ENCODE measurements around the gene DNAJB11.

Gene DNAJB11

DNA sequence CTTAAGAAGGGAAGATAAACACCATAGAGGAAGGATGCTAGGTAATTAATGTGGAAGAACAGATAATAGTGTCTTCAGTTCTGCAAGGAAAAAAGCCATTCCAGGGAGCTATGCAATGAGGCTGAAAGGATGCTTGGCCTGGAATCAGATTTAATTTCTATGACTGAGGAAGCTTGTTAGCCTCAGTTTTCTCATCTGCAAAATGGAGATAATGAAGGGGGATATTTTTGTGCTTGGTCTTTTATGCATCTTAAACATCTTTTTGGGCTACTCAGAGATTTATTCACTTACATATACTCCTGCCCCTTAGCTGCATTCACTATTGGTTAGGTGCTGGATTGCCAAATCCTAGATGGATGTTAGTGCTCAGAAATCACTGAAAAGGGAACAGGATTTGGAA lies 16.7 kb downstream of the DNAJB11 start:
- no peak overlapping the region for H3K4me3 ChIP-seq (ENCODE audit: control insufficient read depth, low read depth, low read length)
- DNase-seq (ENCODE audit: low read depth), result no peak
- TF ChIP-seq, protein P1, sequence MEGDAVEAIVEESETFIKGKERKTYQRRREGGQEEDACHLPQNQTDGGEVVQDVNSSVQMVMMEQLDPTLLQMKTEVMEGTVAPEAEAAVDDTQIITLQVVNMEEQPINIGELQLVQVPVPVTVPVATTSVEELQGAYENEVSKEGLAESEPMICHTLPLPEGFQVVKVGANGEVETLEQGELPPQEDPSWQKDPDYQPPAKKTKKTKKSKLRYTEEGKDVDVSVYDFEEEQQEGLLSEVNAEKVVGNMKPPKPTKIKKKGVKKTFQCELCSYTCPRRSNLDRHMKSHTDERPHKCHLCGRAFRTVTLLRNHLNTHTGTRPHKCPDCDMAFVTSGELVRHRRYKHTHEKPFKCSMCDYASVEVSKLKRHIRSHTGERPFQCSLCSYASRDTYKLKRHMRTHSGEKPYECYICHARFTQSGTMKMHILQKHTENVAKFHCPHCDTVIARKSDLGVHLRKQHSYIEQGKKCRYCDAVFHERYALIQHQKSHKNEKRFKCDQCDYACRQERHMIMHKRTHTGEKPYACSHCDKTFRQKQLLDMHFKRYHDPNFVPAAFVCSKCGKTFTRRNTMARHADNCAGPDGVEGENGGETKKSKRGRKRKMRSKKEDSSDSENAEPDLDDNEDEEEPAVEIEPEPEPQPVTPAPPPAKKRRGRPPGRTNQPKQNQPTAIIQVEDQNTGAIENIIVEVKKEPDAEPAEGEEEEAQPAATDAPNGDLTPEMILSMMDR (IDR thresholded peaks at IDR 0.05; ENCODE audit: control insufficient read depth, insufficient read depth, low read depth, low read length, missing control alignments), result no peak

DNA sequence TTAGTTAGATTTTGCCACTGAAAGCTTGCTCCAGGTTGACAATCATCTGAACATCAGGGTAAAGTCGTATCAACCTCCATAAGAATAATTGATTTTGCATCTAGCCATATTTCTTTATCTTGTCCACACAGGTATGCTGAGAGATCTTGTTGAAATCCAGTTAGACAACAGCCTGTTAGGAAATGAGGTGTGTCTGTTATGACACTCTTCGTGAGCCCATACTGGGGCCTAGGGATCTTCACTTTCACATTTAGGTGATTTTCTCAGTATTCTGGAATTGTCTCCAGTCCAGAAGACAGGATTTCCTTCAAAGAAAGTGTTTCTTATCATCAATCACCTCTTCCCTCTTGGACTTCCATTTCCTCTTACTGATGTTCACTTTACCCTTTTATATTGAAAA lies 18.1 kb downstream of the DNAJB11 start:
- no peak overlapping the region for H3K4me3 ChIP-seq (ENCODE audit: control insufficient read depth, low read depth, low read length)
- no peak for DNase-seq (ENCODE audit: low read depth)
- TF ChIP-seq, protein P1 (IDR thresholded peaks at IDR 0.05; ENCODE audit: control insufficient read depth, insufficient read depth, low read depth, low read length, missing control alignments), result no peak

DNA sequence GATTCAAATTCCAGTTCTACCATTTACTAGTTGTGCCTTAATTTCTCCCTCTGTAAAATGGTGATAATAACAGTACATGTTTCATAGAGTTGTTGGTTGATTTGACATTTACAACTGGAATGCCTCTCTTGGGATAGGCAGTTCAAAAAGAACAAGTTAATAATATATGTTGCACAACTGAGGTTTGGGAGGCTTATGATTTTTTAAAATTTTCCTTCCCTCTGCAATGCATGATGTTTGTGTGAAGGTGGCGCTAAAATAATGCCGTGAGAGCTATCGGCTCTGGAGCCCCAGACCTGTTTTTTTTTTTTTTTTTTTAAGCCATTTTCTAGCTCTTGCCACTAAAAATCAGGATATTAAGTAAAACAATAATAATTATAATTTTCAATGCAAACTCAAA lies 18.6 kb downstream of the DNAJB11 start:
- H3K4me3 ChIP-seq (ENCODE audit: control insufficient read depth, low read depth, low read length), result no peak overlapping the region
- DNase-seq (ENCODE audit: low read depth), result no peak
- TF ChIP-seq, protein P1 (IDR thresholded peaks at IDR 0.05; ENCODE audit: control insufficient read depth, insufficient read depth, low read depth, low read length, missing control alignments), result no peak

DNA sequence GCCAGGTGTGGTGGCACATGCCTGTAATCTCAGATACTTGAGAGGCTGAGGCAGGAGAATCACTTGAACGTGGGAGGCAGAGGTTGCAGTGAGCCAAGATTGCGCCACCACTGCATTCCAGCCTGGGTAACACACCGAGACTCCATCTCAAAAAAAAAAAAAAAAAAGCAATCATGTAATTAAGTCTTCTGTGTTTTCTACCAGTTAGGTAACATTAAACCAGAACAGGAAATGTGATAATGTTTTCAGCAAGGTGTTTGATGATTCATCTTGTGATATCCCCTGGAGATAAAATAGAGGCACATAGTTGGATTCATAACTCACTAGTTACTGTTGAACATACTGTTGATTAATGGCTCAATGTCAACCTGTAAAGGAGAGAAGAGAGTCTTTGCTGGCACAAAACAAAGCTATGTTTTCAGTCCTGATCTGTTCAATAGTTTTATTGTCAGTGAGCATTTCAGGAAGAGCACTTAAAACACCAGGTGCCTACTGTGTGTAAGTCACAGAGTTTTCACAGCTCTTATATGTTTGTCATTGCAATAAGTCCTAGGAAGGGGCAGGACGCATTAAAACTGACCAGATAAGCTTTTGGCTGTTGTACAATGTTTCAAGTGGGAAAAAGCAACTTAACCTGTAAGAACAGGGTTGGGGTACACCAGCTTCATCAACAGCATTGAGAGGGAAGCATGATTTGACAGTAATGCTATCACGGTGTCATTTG lies 19.5 kb downstream of the DNAJB11 start:
- TF ChIP-seq, protein P1 (IDR thresholded peaks at IDR 0.05; ENCODE audit: control insufficient read depth, insufficient read depth, low read depth, low read length, missing control alignments), result no peak
- no peak for DNase-seq (ENCODE audit: low read depth)
- no peak overlapping the region for H3K4me3 ChIP-seq (ENCODE audit: control insufficient read depth, low read depth, low read length)

DNA sequence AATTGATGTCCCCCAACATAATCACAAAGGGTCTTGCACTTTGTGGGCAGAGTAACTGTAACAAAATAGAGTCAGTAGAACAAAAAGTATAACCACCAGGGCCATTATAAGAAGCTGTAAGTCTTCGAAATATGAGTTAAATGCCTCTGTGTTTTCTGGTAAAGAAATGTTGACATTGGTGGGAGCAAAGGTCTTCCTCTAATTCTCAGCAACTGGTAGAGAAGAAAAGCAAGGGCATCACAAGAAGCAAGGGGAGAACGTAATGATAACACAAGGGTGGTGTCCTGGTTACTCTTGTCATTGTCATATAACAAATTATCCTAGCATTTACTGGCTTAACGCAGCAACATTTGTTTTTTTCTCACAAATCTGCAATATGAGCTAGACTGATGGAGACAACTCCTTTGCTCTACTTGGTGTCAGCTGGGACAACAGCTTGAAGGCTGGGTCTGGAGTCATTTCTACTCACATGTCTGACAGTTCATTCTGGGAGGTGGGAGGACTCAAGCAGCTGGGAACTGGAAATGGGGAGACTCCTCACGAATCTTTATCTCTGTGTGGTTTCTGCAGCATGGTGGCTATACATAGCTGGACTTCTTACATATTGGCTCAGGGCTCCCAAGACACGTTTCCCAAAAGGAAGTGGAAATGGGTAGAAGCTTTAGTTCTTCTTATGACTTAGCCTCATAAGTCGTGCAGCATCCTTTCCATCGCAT lies 20.2 kb downstream of the DNAJB11 start:
- DNase-seq (ENCODE audit: low read depth), result no peak
- TF ChIP-seq, protein P1 (IDR thresholded peaks at IDR 0.05; ENCODE audit: control insufficient read depth, insufficient read depth, low read depth, low read length, missing control alignments), result no peak
- no peak overlapping the region for H3K4me3 ChIP-seq (ENCODE audit: control insufficient read depth, low read depth, low read length)

DNA sequence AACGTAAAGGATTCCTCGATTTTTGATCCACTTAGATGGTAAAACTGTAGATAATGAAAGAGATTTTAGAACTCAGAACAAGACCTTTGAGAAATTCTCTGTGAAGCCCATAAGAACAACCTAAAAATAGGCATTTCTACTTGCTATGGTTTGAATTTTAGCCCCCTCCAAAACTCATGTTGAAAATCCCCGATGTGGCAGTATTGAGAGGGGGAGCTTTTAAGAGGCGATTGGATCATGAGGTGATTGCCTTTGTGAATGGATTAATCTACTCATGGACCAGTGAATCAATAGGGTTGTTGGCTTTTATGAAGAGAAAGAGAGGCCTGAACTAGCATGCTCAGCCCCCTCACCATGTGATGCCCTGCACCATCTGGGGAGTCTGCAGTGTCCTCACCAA lies 22.2 kb downstream of the DNAJB11 start:
- TF ChIP-seq, protein P1 (IDR thresholded peaks at IDR 0.05; ENCODE audit: control insufficient read depth, insufficient read depth, low read depth, low read length, missing control alignments), result no peak
- DNase-seq (ENCODE audit: low read depth), result no peak
- H3K4me3 ChIP-seq (ENCODE audit: control insufficient read depth, low read depth, low read length), result no peak overlapping the region
